WTC11 (cell line): Measurements from ENCODE around the gene ZDHHC11.
"Not testable (repeated sequence)": the region's sequence is repeated elsewhere in the genome, so short reads cannot be mapped to it uniquely, and the experiment has no call there.

Source experiments
- CDX4 ChIP-seq: fragments of 250-450 bp; sonication (Bioruptor Pico); IDR thresholded peaks from 2 replicates; pipeline ENCODE4 v1.9.0; 2021; ENCODE audit warnings: moderate library complexity, mild to moderate bottlenecking, inconsistent platforms, borderline replicate concordance
- CTCF ChIP-seq: fragments of 200-600 bp; IDR thresholded peaks from 2 replicates; pipeline ENCODE4 v1.8.0; 2022; ENCODE audit warnings: antibody characterized with exemption
- JAZF1 ChIP-seq: fragments of 250-450 bp; sonication (Bioruptor Pico); IDR thresholded peaks from 2 replicates; pipeline ENCODE4 v1.9.0; 2021; ENCODE audit warnings: moderate library complexity, mild to moderate bottlenecking, inconsistent platforms
- NFYB ChIP-seq: sonication (generic); formaldehyde crosslinking; conservative IDR thresholded peaks from 2 replicates; pipeline ENCODE4 v1.8.0; 2022; ENCODE audit warnings: low read depth, missing genetic modification reagents
- ZNF281 ChIP-seq: sonication (generic); formaldehyde crosslinking; IDR thresholded peaks from 2 replicates; pipeline ENCODE4 v1.8.0; 2023; ENCODE audit warnings: mild to moderate bottlenecking, missing genetic modification reagents
- ZNF512 ChIP-seq: sonication (generic); formaldehyde crosslinking; IDR thresholded peaks from 2 replicates; pipeline ENCODE4 v1.8.1; 2022; ENCODE audit warnings: missing genetic modification reagents, borderline replicate concordance
- ZNF671 ChIP-seq: fragments of 250-450 bp; sonication (Bioruptor Pico); IDR thresholded peaks from 2 replicates; pipeline ENCODE4 v1.8.0; 2021; ENCODE audit warnings: mild to moderate bottlenecking

GRCh38 chr5:795873-796272 is 54.9 kb downstream of the ZDHHC11 start:
- TF ChIP-seq CTCF; CDX4 (CRISPR knock-in tag); NFYB (CRISPR knock-in tag); ZNF281 (CRISPR knock-in tag); JAZF1 (CRISPR knock-in tag); ZNF671; ZNF512: not testable (repeated sequence)
